Hematopoietic multipotent progenitor cell (in vitro differentiated cells): Measurements from ENCODE around the gene BTBD10. TPM values are rescaled to one million over a fixed set of nuclear protein-coding genes. Genes with fewer than 3 reads are reported as not detected.
"Not testable (repeated sequence)": the region's sequence is repeated elsewhere in the genome, so short reads cannot be mapped to it uniquely, and the experiment has no call there.

Source experiments
- DNase-seq, 3 donors: peaks; one replicate each; pipeline ENCODE4 v3.0.0-alpha.2; 2011 to 2015; ENCODE audit warnings: low read depth in 2 of 3, low spot score in 2 of 3
- total RNA-seq: library from RNA; depleted of rRNA; stranded (reverse); fragments of >200 nt; gene quantifications from one replicate; pipeline ENCODE4 v1.2.3, GENCODE V29; 2012

Gene BTBD10
- total RNA-seq, 1 donor = 15.1 TPM

DNA sequence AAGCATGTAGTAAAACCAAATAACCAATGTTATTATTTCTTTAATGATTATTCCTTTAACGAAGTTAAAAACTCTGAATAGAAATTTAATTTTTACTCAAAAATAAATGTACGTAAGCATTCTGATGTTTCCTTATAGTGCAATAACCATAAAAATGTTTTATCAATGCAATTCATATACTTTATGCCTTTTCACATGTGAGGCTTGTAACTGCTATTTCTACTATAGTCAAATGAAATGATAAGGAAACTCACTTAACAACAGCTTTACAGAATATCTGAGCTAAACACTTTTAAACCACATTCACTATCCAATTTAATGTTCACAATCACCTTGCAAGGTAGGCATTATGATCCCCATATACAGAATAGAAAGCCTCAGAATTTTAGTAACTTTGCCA is 17.4 kb downstream of the BTBD10 start:
- no peak for DNase-seq

- DNase-seq = no peak
These were observed 22.7 kb downstream of the BTBD10 start for GRCh38 chr11:13440100-13440855.

DNA sequence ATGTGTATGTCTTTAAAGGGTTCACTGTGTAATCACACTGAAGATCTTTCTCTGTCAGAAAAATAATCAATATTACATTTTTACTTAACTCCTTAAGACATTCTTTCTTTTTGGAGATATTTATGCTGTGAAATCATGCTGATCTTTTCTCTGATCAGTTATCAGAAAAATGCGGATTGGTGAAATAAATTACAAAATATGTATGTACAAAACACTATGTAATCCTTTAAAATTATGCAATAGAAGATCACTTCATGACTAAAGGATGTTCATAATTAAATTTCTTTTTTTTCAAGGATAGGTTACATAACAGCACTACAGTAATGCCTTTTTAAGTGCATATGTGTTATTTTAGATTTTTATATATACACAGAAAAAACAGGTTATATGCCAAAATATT is 24.7 kb downstream of the BTBD10 start:
- no peak for DNase-seq

GRCh38 chr11:13436836-13437235 is 26.2 kb downstream of the BTBD10 start:
- DNase-seq = not testable (repeated sequence)

DNA sequence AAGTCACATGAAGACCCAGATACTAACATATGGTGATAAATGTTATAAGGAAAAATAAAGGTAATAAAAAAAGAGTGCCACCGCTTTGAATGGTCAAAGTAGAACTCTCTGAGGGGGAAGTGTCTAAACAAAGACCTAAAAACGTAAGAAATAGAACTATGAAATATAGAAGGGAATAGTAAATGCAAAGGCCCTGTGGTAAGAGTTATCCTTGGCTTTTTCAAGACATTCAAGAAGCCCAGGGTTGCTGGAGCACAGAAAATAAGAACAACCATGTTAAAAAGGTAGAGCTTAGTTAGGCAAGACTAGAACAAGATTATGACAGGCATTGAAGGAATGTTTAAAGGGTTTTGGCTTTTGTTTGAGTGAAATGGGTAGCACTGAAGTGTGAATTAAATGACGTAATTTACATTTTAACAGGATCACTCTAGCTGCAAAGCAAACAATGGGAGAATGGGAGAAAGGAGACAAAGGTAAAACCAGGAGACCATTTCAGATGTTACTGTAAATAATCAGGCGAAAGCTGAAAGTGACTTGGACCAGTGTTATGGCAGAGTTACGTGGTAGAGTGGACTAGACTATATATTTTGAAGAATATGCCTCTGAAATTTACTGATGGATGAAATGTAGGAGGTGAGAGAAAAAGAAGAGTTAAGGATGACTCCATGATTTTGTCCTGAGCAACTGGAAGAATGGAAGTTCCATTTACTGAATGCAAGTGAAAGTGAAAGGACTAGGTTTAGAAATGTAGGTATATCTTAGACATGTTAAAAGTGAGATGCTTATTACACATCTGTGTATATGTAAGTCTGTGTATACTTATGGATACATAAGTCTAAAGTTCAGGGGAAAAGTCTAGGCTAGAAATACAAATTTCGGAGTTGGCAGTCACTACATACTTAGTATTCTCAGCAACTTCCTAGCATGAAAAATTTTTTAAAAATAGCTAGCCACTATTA is 28.5 kb downstream of the BTBD10 start:
- DNase-seq = no peak

DNA sequence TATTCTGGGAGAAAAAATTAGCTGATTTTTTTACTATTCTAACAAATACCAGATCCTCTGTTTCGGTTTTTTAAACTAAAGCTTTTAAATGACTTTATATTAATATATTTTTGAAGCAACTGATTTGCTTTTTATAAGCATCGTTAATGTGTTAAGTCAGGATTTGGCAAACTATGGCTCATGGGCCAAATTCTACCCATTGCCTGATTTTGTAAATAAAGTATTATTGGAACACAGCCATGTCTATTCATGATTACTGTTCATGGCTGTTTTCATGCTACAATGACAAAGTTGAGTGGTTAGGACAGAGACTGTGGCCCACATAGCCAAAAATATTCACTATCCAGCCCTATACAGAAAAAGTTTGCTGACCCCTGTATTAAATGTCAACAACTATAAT is 29.6 kb downstream of the BTBD10 start:
- DNase-seq = no peak

- no peak for DNase-seq
These were observed 33.2 kb downstream of the BTBD10 start for GRCh38 chr11:13429836-13430235.

DNA sequence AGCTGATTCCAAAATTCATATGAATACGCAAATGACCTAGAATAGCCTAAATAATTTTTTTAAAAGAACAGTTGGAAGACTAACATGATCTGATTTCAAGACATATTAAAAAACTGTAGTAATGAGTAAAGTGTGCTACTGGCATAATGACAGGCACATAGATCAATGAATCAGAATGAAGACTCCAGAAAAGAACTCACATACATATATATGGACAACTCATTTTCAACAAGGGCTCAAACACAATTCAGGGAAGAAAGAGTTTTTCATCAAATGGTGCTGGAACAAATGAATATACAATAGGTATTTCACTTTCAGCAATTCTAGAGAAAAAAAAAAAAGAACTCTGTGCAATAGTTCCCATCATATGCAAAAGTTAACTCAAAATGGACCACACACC is 33.7 kb downstream of the BTBD10 start:
- DNase-seq = no peak

- peak in 1 of 3 donors; percentile 23 for DNase-seq
These were observed 35.6 kb downstream of the BTBD10 start for GRCh38 chr11:13427440-13427839.

- no peak for DNase-seq
These were observed 39.6 kb downstream of the BTBD10 start for GRCh38 chr11:13423372-13423771.

GRCh38 chr11:13421561-13421960 is 41.5 kb downstream of the BTBD10 start:
- DNase-seq = no peak

DNA sequence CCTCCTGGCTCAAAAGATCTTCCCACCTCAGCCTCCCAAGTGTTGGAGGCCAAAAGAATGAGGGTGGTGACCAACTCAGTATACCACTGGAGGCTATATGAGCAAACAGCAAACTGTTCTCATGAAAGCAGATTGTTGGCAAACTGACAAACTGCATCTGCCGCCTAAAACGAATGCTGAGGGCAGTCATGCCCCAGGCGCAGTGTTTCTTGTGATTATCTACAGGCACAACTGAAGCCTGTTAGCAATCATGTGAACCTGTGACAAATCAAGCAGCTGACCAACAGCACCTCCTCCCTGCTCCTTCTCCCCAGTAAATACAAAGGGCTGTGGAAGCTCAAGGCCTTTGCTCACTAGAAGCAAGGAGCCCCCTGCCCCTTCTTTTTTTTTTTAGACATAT is 47.8 kb downstream of the BTBD10 start:
- DNase-seq = no peak

GRCh38 chr11:13405220-13405619 is 57.8 kb downstream of the BTBD10 start:
- no peak for DNase-seq

DNA sequence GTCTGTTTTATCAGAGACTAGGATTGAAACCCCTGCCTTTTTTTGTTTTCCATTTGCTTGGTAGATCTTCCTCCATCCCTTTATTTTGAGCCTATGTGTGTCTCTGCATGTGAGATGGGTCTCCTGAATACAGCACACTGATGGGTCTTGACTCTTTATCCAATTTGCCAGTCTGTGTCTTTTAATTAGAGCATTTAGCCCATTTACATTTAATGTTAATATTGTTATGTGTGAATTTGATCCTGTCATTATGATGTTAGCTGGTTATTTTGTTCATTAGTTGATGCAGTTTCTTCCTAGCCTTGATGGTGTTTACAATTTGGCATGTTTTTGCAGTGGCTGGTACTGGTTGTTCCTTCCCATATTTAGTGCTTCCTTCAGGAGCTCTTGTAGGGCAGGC is 64.7 kb downstream of the BTBD10 start:
- not testable (repeated sequence) for DNase-seq

DNA sequence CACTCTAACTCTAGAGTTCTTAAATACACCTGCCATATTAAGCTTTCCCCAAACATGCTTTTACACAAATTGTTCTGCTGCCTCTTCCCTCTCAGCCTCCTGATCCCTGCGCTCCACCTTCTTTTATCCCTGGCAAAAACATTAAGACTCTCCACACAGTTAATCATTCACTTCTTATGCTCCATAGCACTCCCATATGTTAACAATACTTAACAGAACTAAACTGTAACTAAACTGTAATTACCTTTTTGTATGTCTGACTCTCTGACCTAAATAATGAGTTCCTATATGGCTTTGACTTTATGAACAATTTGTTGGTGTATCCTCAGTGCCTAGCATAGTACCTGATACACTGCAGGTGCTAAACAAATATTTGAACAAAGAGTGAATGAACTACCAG is 71.8 kb downstream of the BTBD10 start:
- DNase-seq = no peak

GRCh38 chr11:13388741-13389140 is 74.3 kb downstream of the BTBD10 start:
- no peak for DNase-seq

GRCh38 chr11:13386567-13386966 is 76.5 kb downstream of the BTBD10 start:
- no peak for DNase-seq

GRCh38 chr11:13384908-13385640 is 77.9 kb downstream of the BTBD10 start:
- DNase-seq = peak in 2 of 3 donors; percentile 39 to 62

GRCh38 chr11:13382751-13383150 is 80.3 kb downstream of the BTBD10 start:
- DNase-seq = no peak

DNA sequence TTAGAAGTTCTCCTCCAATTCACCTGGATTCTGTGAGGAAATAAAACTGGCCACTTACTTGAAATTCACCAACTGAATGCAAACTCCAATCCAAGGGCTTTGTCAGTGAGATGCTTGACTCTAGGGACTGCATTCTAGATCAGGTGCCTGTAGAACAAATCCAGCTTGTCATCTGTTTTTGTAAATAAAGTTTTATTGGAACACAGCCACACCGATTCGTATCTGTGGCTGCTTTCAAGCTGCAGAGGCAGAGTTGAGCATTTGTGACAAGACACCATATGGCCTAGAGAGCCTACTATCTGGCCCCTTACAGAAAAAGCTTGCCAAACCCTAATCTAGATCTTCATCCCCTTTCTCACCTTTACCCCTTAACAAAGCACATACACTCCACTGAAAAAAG is 82.3 kb downstream of the BTBD10 start:
- DNase-seq = no peak

DNA sequence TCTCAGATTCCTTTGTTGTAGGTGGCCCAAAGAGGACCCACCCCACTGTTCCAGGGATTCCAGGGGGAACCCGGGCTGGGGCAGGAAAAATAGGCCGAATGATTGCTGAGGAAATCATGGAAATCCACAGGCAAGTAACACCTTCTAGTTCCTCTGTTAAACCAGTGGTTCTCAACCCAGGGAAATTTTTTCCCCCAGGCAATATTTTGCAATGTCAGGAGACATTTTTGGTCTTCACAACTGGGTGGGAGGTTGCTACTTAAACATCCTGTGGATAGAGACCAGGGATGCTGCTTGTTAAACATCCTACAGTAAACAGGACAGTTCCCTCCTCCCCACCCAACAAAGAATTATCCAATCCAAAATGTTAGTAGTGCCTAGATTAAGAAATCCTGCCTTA is 84.7 kb downstream of the BTBD10 start:
- no peak for DNase-seq
